Measurements from ENCODE around the gene LTBR. TPM values are rescaled to one million over a fixed set of nuclear protein-coding genes. Genes with fewer than 3 reads are reported as not detected.
A peak's percentile ranks its signal among the peaks of the same experiment; 100 is the strongest.

Gene LTBR
- total RNA-seq, 3 donors from 2014 or later = 90.1 to 115 (median 108) TPM

GRCh38 chr12:6345319-6346091 lies 38.5 kb upstream of the LTBR start:
- no peak for DNase-seq (ENCODE audit: low spot score in 2 of 2)
- Histone ChIP-seq H3K27me3 (no peaks in the 10 kb centered on the region), H3K27ac (peak overlapping the region; percentile 75 to 88), H3K4me1 (peaks cover 9 to 13% of the 10 kb centered on the region in 2 donors), H3K4me3 (no peak overlapping the region), H3K9me3 (no peaks in the 10 kb centered on the region), H3K36me3 (no peaks in the 10 kb centered on the region)
- intact Hi-C loops (cut with DNase I; ENCODE audit: low total_unique reads) = no loop called here
- TF ChIP-seq POLR2AphosphoS5 (IDR thresholded peaks at IDR 0.05) (peak in 1 of 3 donors; percentile 40), CTCF (IDR thresholded peaks at IDR 0.05) (no peak)

- intact Hi-C loops (cut with DNase I; ENCODE audit: low total_unique reads) = no loop called here
- H3K27ac ChIP-seq = peak overlapping the region; percentile 75 to 88
- H3K4me1 ChIP-seq = peaks cover 9 to 13% of the 10 kb centered on the region in 2 donors
- no peaks in the 10 kb centered on the region for H3K9me3 ChIP-seq
- no peak for DNase-seq (ENCODE audit: low spot score in 2 of 2)
- H3K27me3 ChIP-seq = no peaks in the 10 kb centered on the region
- TF ChIP-seq POLR2A (IDR thresholded peaks at IDR 0.05) (no peak), CTCF (IDR thresholded peaks at IDR 0.05) (no peak), POLR2AphosphoS5 (IDR thresholded peaks at IDR 0.05) (no peak)
- no peak overlapping the region for H3K4me3 ChIP-seq
- H3K36me3 ChIP-seq = no peaks in the 10 kb centered on the region
These were observed 37.6 kb upstream of the LTBR start for GRCh38 chr12:6346235-6346832.

- Histone ChIP-seq H3K27me3 (no peaks in the 10 kb centered on the region), H3K36me3 (no peaks in the 10 kb centered on the region), H3K27ac (peak overlapping the region; percentile 75 to 88), H3K4me1 (peaks cover 9 to 13% of the 10 kb centered on the region in 2 donors), H3K4me3 (peak overlapping the region in 1 of 3 donors; percentile 48), H3K9me3 (no peaks in the 10 kb centered on the region)
- intact Hi-C loops (cut with DNase I; ENCODE audit: low total_unique reads) = no loop called here
- no peak for TF ChIP-seq POLR2AphosphoS5 (IDR thresholded peaks at IDR 0.05)
- no peak for TF ChIP-seq POLR2A (IDR thresholded peaks at IDR 0.05)
- TF ChIP-seq CTCF (IDR thresholded peaks at IDR 0.05) = no peak
- no peak for DNase-seq (ENCODE audit: low spot score in 2 of 2)
These were observed 37.0 kb upstream of the LTBR start for GRCh38 chr12:6346942-6347341.

- Histone ChIP-seq H3K4me1 (peaks cover 6 to 7% of the 10 kb centered on the region in 2 donors), H3K27me3 (no peaks in the 10 kb centered on the region), H3K36me3 (no peaks in the 10 kb centered on the region), H3K4me3 (peak overlapping the region in 1 of 3 donors; percentile 48), H3K9me3 (no peaks in the 10 kb centered on the region), H3K27ac (peak overlapping the region; percentile 75 to 88)
- TF ChIP-seq POLR2AphosphoS5 (IDR thresholded peaks at IDR 0.05) (peak; percentile 37 to 62 (median 38)), POLR2A (IDR thresholded peaks at IDR 0.05) (no peak)
- intact Hi-C loops (cut with DNase I; ENCODE audit: low total_unique reads) = no loop called here
- DNase-seq (ENCODE audit: low spot score in 2 of 2) = peak in 1 of 2 donors; percentile 39
These were observed 36.3 kb upstream of the LTBR start for GRCh38 chr12:6347367-6348338.

GRCh38 chr12:6351622-6352021 lies 32.3 kb upstream of the LTBR start:
- H3K4me3 ChIP-seq = no peak overlapping the region
- peaks cover 4 to 5% of the 10 kb centered on the region in 2 donors for H3K4me1 ChIP-seq
- intact Hi-C loops (cut with DNase I; ENCODE audit: low total_unique reads) = no loop called here
- H3K27me3 ChIP-seq = no peaks in the 10 kb centered on the region
- no peaks in the 10 kb centered on the region for H3K9me3 ChIP-seq
- no peak overlapping the region for H3K27ac ChIP-seq
- TF ChIP-seq CTCF (IDR thresholded peaks at IDR 0.05) = no peak
- H3K36me3 ChIP-seq = no peaks in the 10 kb centered on the region
- no peak for DNase-seq (ENCODE audit: low spot score in 2 of 2)
